Adipose tissue (tissue), 3 donors: ENCODE results near the gene BDKRB2. TPM values are rescaled to one million over a fixed set of nuclear protein-coding genes. Genes with fewer than 3 reads are reported as not detected.
"Not testable (repeated sequence)": the region's sequence is repeated elsewhere in the genome, so short reads cannot be mapped to it uniquely, and the experiment has no call there.

Experiments used
- H3K27ac ChIP-seq: one replicate; pipeline ENCODE4 v1.5.1; 2013; ENCODE audit warnings: low read depth, low read length
- WGBS, 3 donors: extraction: QIAGEN DNeasy Blood & Tissue Kit; methylation state at CpG; one replicate each; pipeline ENCODE4 v1.1.7; 2013; 5-methylcytosine and 5-hydroxymethylcytosine counted together
- polyA plus RNA-seq, 3 donors: library from polyadenylated mRNA; stranded (reverse); fragments of 200-250 nt; gene quantifications; one replicate each; pipeline ENCODE4 v1.2.3, GENCODE V29; 2013
- donor health status: healthy with polysubstance abuse.
- donor health status: Bipolar disorder and iron deficiency.
- donor health status: healthy.

BDKRB2 gene
- polyA plus RNA-seq, 3 donors, result 4.2 to 22.6 (median 9.4) TPM

DNA sequence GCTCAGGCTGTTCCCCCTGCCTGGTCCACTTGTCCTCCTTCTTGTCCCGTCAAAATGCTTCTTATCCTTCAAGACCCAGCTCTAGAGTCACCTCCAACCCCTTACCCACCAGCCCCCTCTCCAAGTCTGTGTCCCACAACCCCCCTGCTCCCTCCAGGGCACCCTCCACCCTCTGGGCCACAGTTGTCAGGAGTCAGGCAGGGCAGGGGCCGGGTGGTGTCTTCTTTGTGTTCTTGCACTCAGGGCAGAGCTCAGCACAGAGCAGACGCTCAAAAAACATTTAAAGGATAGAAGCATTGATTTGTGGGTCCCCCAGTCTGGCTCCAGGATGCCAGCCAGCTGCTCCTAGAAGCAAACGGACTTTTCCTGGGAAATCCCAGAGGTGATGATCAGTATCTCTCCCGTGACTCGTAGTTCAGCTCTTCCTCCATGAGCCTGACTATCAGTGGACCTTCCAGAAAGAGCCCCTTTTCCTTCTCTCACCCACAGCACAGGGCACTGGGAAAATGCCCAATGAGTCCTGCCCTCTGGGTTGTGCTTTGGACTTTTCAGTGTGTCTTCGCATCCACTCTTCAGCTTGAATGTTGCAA, 34.1 kb downstream of the BDKRB2 start:
- H3K27ac ChIP-seq, result no peak overlapping the region
- WGBS, 3 donors, result 74 to 78% (median 76%) methylated on average over 7 of the region's 7 CpGs

DNA sequence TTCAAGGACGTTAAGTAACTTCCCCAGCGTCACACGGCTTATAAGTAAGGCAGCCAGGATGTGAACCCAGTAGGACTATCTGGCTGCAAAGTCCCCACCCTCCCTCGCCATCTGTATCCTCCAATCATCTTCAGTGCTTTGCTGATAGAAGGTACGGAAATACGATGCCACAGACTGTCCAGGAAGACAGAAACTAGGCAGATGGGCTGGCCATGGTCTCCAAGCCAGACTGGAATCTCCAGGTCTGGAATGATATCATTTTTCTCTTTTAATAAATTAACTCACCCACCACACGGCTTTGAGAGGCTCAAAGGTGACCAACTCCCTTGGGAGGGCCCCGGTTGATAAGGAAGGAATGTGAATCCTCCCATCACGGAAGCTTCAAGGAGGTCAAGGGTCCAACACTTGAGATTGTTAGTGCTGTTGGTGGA, 35.1 kb downstream of the BDKRB2 start:
- no peak overlapping the region for H3K27ac ChIP-seq
- WGBS, 3 donors, result 59 to 69% (median 62%) methylated on average over 9 of the region's 9 CpGs

DNA sequence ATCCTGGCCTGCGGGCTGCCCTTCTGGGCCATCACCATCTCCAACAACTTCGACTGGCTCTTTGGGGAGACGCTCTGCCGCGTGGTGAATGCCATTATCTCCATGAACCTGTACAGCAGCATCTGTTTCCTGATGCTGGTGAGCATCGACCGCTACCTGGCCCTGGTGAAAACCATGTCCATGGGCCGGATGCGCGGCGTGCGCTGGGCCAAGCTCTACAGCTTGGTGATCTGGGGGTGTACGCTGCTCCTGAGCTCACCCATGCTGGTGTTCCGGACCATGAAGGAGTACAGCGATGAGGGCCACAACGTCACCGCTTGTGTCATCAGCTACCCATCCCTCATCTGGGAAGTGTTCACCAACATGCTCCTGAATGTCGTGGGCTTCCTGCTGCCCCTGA, 36.0 kb downstream of the BDKRB2 start:
- WGBS, 3 donors, result 93 to 95% (median 95%) methylated on average over 18 of the region's 18 CpGs
- H3K27ac ChIP-seq, result no peak overlapping the region

DNA sequence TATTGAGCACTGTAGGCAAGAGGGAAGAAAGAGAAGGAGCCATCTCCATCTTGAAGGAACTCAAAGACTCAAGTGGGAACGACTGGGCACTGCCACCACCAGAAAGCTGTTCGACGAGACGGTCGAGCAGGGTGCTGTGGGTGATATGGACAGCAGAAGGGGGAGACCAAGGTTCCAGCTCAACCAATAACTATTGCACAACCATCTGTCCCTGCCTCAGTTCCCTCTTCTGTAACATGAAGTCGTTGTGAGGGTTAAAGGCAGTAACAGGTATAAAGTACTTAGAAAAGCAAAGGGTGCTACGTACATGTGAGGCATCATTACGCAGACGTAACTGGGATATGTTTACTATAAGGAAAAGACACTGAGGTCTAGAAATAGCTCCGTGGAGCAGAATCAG, 37.5 kb downstream of the BDKRB2 start:
- no peak overlapping the region for H3K27ac ChIP-seq
- WGBS, 3 donors, result 91 to 95% (median 94%) methylated on average over 10 of the region's 10 CpGs

- WGBS, 3 donors, result 55 to 68% (median 62%) methylated on average over 5 of the region's 5 CpGs
- no peak overlapping the region for H3K27ac ChIP-seq
Observed at GRCh38 chr14:96243785-96244184, 39.1 kb downstream of the BDKRB2 start.

DNA sequence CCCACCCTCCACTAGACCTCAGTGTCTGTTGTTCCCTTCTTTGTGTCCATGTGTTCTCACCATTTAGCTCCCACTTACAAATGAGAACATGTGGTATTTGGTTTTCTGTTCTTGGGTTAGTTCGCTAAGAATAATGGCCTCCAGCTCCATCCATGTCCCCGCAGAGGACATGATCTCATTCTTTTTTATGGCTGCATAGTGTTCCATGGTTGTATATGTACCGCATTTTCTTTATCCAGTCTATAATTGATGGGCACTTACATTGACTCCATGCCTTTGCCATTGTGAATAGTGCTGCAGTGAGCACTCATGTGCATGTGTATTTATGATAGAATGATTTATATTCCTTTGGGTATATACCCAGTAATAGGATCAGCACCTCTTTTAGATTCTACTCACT, 40.4 kb downstream of the BDKRB2 start:
- not testable (repeated sequence) for H3K27ac ChIP-seq
- WGBS, 3 donors, result 92 to 98% (median 94%) methylated on average over 3 of the region's 3 CpGs

GRCh38 chr14:96245710-96246538, 41.3 kb downstream of the BDKRB2 start:
- 87 to 94% (median 90%) methylated on average over 3 of the region's 3 CpGs for WGBS, 3 donors
- no peak overlapping the region for H3K27ac ChIP-seq

- WGBS, 3 donors, result 52 to 68% (median 55%) methylated on average over 1 of the region's 1 CpG
- H3K27ac ChIP-seq, result no peak overlapping the region
Observed at GRCh38 chr14:96246539-96246847, 41.9 kb downstream of the BDKRB2 start.

- H3K27ac ChIP-seq, result no peak overlapping the region
- WGBS, 3 donors, result 80 to 87% (median 80%) methylated on average over 6 of the region's 6 CpGs
Observed at GRCh38 chr14:96247031-96247430, 42.4 kb downstream of the BDKRB2 start.

GRCh38 chr14:96249029-96249428, 44.4 kb downstream of the BDKRB2 start:
- 10 to 63% (median 29%) methylated on average over 5 of the region's 5 CpGs for WGBS, 3 donors

DNA sequence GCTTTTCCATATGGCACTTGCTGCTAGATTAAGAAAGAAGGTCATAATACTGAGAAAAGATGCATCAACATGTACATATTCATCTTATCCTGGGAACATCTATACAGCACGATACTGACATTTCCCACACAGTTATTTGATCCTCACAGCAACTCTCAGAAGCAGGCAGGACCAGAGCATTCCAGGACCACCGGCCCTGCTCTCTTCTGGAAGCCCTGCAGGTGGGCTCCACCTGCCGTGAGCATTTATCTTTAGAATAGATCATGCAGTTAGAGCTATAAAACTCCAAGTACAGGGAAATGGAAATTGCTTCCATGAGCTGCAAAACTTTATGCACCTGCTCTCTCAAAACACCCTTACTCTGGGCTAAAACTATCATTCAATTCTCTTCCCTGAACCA, 45.8 kb downstream of the BDKRB2 start:
- H3K27ac ChIP-seq, result no peak overlapping the region
- 78 to 87% (median 86%) methylated on average over 3 of the region's 3 CpGs for WGBS, 3 donors

More at GRCh38 chr14:96249029-96249428, 44.4 kb downstream of the BDKRB2 start:
- H3K27ac ChIP-seq, result no peak overlapping the region

DNA sequence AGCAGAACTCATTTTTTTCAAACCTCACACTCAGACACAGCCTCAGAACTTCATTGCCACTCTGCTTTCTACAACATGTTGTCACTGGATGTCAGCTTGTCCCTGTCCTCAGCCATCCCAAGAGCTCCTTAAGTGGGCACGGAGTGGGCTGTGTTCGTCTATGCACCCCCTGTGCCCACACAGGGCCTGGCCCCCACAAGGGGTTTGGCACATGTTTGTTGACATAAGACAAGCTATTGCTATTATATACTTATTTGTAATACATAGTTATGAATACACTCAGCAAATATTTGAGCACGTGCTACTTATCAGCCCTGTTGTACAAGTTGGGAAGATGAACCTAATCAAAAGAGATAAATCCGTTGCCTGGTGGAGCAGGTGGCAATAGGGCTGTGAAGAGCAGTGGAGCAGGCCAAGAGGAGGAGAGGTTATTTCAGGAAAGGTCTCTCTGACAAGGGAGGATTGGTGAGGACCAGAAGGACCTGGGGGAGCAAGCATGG, 47.1 kb downstream of the BDKRB2 start:
- 55 to 89% (median 87%) methylated on average over 4 of the region's 4 CpGs for WGBS, 3 donors
- H3K27ac ChIP-seq, result no peak overlapping the region

- WGBS, 3 donors, result 92 to 95% (median 94%) methylated on average over 19 of the region's 19 CpGs
- no peak overlapping the region for H3K27ac ChIP-seq
Observed at GRCh38 chr14:96252323-96252998, 47.8 kb downstream of the BDKRB2 start.

- 63 to 81% (median 72%) methylated on average over 9 of the region's 9 CpGs for WGBS, 3 donors
- H3K27ac ChIP-seq, result no peak overlapping the region
Observed at GRCh38 chr14:96252999-96253539, 48.4 kb downstream of the BDKRB2 start.

GRCh38 chr14:96254687-96255086, 50.0 kb downstream of the BDKRB2 start:
- 80 to 84% (median 82%) methylated on average over 11 of the region's 11 CpGs for WGBS, 3 donors
- no peak overlapping the region for H3K27ac ChIP-seq

DNA sequence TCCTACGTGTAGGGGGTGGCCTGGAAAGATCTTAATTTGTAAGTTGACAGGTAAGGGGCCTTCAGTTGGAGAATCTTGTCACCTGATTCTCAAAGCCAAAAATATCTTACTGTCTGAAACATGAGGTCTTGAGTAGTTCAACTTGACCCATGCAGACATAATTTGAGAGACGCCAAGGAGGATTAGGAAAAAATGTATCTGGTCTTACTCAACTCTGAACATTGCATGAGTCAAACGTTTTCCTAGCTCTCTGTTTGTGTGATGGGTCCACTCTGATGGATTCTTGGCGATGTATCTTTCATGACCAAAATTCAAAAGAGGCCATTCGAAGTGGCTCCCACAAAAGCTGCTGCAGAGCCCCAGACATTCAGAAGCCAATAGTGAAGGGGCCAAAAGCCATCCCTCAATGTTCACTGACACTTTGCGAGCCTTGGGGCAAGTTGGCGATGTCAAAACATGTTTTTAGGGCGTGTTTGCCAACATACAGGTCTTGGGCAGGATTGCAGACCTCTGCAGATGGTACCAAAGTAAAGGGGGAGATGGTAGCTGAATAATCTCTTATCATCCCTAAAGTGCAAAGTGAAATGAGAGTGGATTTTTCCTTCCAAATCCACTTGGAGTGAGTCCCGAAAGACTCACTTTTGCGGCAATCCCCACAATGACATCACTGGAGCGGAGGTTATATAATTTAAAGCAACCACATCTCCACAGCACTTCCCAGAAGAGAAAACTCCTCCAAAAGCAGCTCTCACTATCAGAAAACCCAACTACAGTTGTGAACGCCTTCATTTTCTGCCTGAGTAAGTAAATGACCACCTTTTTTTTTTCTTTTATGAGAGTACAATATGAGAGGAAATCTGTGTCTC, 51.1 kb downstream of the BDKRB2 start, which contains the start of gene BDKRB1:
Gene BDKRB1, plus strand, starts transcription at position 710 of the 866 bp plus-strand sequence. CDS start 7,473 bp downstream, outside the sequence.
- no peak within 1 kb of the TSS for H3K27ac ChIP-seq
- 48 to 68% (median 55%) methylated on average over 12 of the region's 12 CpGs for WGBS, 3 donors

DNA sequence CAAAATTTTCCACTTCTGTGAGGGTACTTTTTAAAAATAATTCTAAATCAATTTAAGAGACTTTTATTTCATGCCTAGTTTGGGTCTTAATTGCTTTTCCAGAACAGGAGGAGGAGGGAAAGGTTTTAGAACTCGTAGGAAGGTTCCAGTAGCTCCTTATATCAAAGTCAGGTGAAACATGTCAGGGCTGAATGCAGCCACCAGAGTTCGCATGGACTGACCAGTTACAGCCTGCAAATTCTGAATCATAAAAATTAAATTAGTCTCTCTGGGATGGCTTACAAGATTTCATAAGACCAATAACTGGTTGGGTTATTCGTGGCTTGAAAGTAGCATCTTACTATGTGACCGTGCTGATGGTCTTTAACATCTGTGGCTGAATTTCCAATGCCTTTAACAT, 51.8 kb downstream of the BDKRB2 start:
- H3K27ac ChIP-seq, result no peak overlapping the region
- WGBS, 3 donors, result 41 to 76% (median 49%) methylated on average over 4 of the region's 4 CpGs

GRCh38 chr14:96257056-96257455, 52.4 kb downstream of the BDKRB2 start:
- 59 to 79% (median 63%) methylated on average over 8 of the region's 8 CpGs for WGBS, 3 donors
- H3K27ac ChIP-seq, result no peak overlapping the region
